Activated CD4-positive, alpha-beta memory T cell treated with anti-CD3 and anti-CD28 coated beads for 36 hours (primary cell): ENCODE measurements around the gene TNFSF13. TPM values are rescaled to one million over a fixed set of nuclear protein-coding genes. Genes with fewer than 3 reads are reported as not detected.
"Not testable (repeated sequence)": the region's sequence is repeated elsewhere in the genome, so short reads cannot be mapped to it uniquely, and the experiment has no call there.

ENCODE experiments used
- CTCF ChIA-PET: fragments of 350-600 bp; sonication (Branson Sonifier 250); formaldehyde crosslinking; loops from one replicate; lab custom pipeline; 2021; ENCODE audit warnings: antibody characterized with exemption, inconsistent platforms; lab: Charles Lee
- POLR2A ChIA-PET: fragments of 350-600 bp; sonication (Branson Sonifier 250); formaldehyde crosslinking; loops from one replicate; lab custom pipeline; 2021; ENCODE audit warnings: antibody characterized with exemption; lab: Charles Lee
- DNase-seq: peaks from one replicate; pipeline ENCODE4 v3.0.0-alpha.2; 2020
- H3K27ac Mint-ChIP-seq: one replicate; pipeline ENCODE4 v1.8.0; 2021; ENCODE audit warnings: mixed read lengths
- H3K27me3 Mint-ChIP-seq: one replicate; pipeline ENCODE4 v1.8.0; 2021; ENCODE audit warnings: mixed read lengths
- H3K36me3 Mint-ChIP-seq: one replicate; pipeline ENCODE4 v1.8.0; 2021; ENCODE audit warnings: mixed read lengths
- H3K4me1 Mint-ChIP-seq: one replicate; pipeline ENCODE4 v1.8.0; 2021; ENCODE audit warnings: low read depth, mixed read lengths
- H3K4me3 Mint-ChIP-seq: one replicate; pipeline ENCODE4 v1.8.0; 2021; ENCODE audit warnings: mild to moderate bottlenecking, mixed read lengths
- H3K9me3 Mint-ChIP-seq: one replicate; pipeline ENCODE4 v1.8.0; 2021; ENCODE audit warnings: mixed read lengths
- intact Hi-C: fragments of 100-400 bp; cut with micrococcal nuclease; formaldehyde crosslinking; loops from one replicate; pipeline ENCODE4 v1.15.1; 2023
- total RNA-seq, 2 experiments: library from RNA; stranded (reverse); gene quantifications; one replicate each; pipeline ENCODE4 v1.2.3, GENCODE V29; 2021

Gene TNFSF13
- total RNA-seq, 2 experiments from 2014 or later, result 0.71 to 0.94 TPM

DNA sequence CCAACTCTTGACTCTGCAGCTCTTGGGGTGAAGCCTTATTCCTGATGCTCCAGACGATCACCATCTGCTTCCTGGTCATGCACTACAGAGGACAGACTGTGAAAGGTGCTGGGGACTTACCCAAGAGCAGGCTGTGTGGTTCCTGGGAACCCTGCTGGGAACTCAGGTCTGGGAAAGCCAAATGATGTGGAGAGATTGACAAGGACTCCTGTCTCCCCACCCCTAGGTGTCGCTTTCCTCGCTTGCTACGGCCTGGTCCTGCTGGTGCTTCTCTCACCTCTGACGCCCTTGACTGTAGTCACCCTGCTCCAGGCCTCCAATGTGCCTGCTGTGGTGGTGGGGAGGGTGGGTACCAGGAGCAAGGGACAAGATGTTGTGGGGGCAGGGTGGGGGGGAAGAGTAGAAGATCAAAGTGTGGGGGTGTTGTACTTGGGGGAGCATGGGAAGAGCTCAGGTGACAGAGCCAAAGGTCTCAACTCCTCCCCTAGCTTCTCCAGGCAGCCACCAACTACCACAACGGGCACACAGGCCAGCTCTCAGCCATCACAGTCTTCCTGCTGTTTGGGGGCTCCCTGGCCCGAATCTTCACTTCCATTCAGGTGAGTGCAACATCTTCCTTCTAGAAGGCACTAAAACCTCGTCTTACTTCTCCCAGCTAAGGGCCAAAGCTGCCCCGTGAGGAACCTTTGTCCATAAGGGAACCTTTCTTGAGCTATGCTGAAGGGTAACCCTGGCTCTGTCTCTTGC, 28.3 kb downstream of the TNFSF13 start:
- intact Hi-C loops, result no loop called here
- Mint-ChIP-seq H3K27me3 (no peaks in the 10 kb centered on the region), H3K4me3 (no peak overlapping the region), H3K4me1 (peaks cover 27% of the 10 kb centered on the region), H3K36me3 (peaks cover 21% of the 10 kb centered on the region), H3K9me3 (no peaks in the 10 kb centered on the region), H3K27ac (no peak overlapping the region)
- ChIA-PET POLR2A (no interaction called here), CTCF (interaction anchor here (0.6 to 7.7 kb wide), 5 partner anchors 26 to 231 kb away, joined by 3 to 57 read pairs (median 5); partner anchors contain the start of genes SENP3, TNFSF13 and TP53)
- no peak for DNase-seq

DNA sequence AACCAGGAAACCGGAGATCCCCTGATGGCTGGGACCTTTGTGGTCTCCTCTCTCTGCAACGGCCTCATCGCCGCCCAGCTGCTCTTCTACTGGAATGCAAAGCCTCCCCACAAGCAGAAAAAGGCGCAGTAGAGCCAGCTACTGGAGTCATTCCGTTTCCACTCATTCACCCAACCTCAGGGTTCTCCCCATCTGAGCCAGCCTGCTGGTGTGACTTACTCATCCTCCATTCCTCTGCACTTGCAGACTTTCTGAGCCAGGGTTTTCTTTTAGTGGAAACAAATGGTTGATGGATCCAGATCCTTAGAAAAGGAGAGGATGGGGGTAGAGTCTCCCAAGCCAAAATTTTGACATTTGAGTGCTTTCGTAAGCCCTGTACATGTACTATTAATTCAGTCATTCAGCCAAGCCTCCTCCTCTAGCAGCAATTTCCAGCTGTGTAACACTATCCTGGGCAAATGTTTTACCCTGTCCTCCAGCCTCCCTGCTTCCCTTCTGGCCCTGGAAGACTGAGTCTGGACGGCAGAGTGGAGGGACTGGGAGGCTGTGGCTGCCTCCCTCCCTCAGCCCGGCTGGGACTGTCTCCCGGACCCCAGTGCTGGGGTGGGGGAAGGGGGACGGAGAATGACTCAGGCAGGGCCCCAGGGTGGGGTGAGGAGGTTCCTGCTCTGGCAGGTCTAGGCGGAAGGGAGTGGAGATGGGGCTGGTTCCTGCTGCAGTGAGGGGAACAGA, 29.0 kb downstream of the TNFSF13 start:
- H3K4me3 Mint-ChIP-seq, result no peak overlapping the region
- POLR2A ChIA-PET, result no interaction called here
- DNase-seq, result no peak
- intact Hi-C loops, result no loop called here
- peaks cover 20% of the 10 kb centered on the region for H3K4me1 Mint-ChIP-seq
- CTCF ChIA-PET, result interaction anchor here (1.3 to 7.7 kb wide), 3 partner anchors 27 to 232 kb away, joined by 5 to 57 read pairs (median 7); partner anchors contain the start of genes SENP3, TNFSF13 and TP53
- H3K9me3 Mint-ChIP-seq, result no peaks in the 10 kb centered on the region
- H3K27me3 Mint-ChIP-seq, result no peaks in the 10 kb centered on the region
- H3K36me3 Mint-ChIP-seq, result peaks cover 21% of the 10 kb centered on the region
- no peak overlapping the region for H3K27ac Mint-ChIP-seq

DNA sequence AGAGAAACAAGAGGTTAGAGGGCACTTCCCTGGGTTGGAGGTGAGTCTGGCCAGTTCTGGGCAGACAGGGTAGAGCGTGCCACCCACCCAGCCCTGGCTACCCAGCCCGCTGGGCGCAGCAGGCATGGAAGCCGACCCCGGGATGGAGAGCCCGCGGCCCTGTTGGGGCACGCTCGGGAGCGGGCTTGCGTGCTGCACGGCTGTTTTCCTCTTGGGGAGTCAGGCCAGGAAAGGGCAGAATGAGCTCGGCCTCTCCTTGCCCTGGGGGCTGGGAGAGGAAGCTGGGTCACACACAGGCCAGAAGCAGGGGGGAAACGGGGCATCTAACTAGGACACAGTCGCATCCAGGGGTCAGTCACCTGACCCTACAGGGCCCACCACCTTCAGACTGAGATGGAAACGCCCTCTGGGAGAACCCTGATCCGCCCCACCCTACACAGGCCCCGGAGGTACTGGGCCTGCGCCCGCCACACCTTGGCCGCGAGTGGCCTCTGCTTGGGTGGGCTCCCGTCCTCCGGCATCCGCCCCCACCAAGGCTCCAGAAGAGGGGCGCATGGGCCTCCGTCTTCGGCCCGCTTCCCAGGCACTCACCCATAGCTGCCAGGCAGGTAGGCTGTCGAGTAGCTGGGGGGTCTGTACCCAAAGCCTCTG, 30.1 kb downstream of the TNFSF13 start:
- Mint-ChIP-seq H3K4me1 (peaks cover 11% of the 10 kb centered on the region), H3K27ac (no peak overlapping the region), H3K36me3 (peaks cover 30% of the 10 kb centered on the region), H3K4me3 (no peak overlapping the region), H3K27me3 (no peaks in the 10 kb centered on the region), H3K9me3 (no peaks in the 10 kb centered on the region)
- intact Hi-C loops, result no loop called here
- no peak for DNase-seq
- CTCF ChIA-PET, result interaction anchor here (0.7 to 7.7 kb wide), 20 partner anchors 9 to 308 kb away, joined by 3 to 57 read pairs (median 6); partner anchors contain the start of genes CD68, FXR2, SAT2 and SENP3
- POLR2A ChIA-PET, result interaction anchor here (1.2 to 1.6 kb wide), 4 partner anchors 8 to 104 kb away, joined by 3 to 9 read pairs (median 4); no protein-coding TSS in a partner anchor

GRCh38 chr17:7589204-7589868, 30.8 kb downstream of the TNFSF13 start:
- CTCF ChIA-PET, result interaction anchor here (0.5 to 7.7 kb wide), 26 partner anchors 9 to 684 kb away, joined by 3 to 57 read pairs (median 5); partner anchors contain the start of genes CD68, FXR2, SAT2 and SENP3
- no peak overlapping the region for H3K27ac Mint-ChIP-seq
- peaks cover 35% of the 10 kb centered on the region for H3K36me3 Mint-ChIP-seq
- H3K27me3 Mint-ChIP-seq, result no peaks in the 10 kb centered on the region
- POLR2A ChIA-PET, result interaction anchor here (1.2 to 1.6 kb wide), 4 partner anchors 9 to 104 kb away, joined by 3 to 9 read pairs (median 4); no protein-coding TSS in a partner anchor
- DNase-seq, result peak; percentile 74
- intact Hi-C loops, result no loop called here
- H3K4me3 Mint-ChIP-seq, result no peak overlapping the region
- no peaks in the 10 kb centered on the region for H3K9me3 Mint-ChIP-seq
- H3K4me1 Mint-ChIP-seq, result peaks cover 10% of the 10 kb centered on the region

GRCh38 chr17:7589891-7590691, 31.5 kb downstream of the TNFSF13 start, which contains the start of gene SOX15:
Gene SOX15, minus strand, starts transcription at chr17:7590094. Its CDS starts 418 bp downstream, at chr17:7589676.
- intact Hi-C loops, result no loop called here
- CTCF ChIA-PET, result interaction anchor here (0.5 to 7.7 kb wide), 27 partner anchors 10 to 869 kb away, joined by 3 to 57 read pairs (median 5); partner anchors contain the start of genes CD68, FXR2, SAT2 and SENP3
- H3K4me1 Mint-ChIP-seq, result peaks cover 5% of the 10 kb centered on the region
- H3K36me3 Mint-ChIP-seq, result peaks cover 36% of the 10 kb centered on the region
- DNase-seq, result peak; percentile 11
- no peak within 1 kb of the TSS for H3K4me3 Mint-ChIP-seq
- no peaks in the 10 kb centered on the region for H3K9me3 Mint-ChIP-seq
- H3K27ac Mint-ChIP-seq, result no peak within 1 kb of the TSS
- no peaks in the 10 kb centered on the region for H3K27me3 Mint-ChIP-seq
- POLR2A ChIA-PET, result interaction anchor here (1.2 to 1.6 kb wide), 3 partner anchors 9 to 105 kb away, joined by 3 to 9 read pairs (median 4); no protein-coding TSS in a partner anchor

GRCh38 chr17:7590743-7591142, 32.2 kb downstream of the TNFSF13 start:
- intact Hi-C loops, result no loop called here

DNA sequence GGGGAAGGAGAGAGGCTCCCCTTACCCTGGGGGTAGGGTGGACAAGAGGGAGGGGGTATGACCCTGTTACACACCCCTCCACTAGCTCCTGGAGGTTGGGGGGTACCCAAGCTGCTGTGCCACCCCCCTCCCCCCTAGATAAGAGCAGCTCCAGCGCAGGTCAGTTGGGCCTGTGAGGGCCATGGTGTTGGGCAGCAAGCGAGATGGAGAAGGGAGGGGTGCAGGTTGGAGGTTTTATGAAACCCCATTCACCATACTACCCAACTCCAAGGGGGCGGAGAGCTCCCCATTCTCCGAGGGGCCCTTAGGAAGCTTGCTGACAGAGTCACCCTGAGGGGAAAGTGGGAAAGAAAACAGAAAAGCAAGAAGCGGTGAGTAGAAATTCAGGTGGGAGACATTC, 33.0 kb downstream of the TNFSF13 start:
- no peak for DNase-seq
- CTCF ChIA-PET, result no interaction called here
- Mint-ChIP-seq H3K4me1 (no peaks in the 10 kb centered on the region), H3K27me3 (no peaks in the 10 kb centered on the region), H3K9me3 (no peaks in the 10 kb centered on the region), H3K4me3 (no peak overlapping the region), H3K36me3 (peaks cover 48% of the 10 kb centered on the region), H3K27ac (no peak overlapping the region)
- intact Hi-C loops, result no loop called here
- POLR2A ChIA-PET, result no interaction called here

More at GRCh38 chr17:7590743-7591142, 32.2 kb downstream of the TNFSF13 start:
- ChIA-PET POLR2A (no interaction called here), CTCF (interaction anchor here (0.5 to 2.6 kb wide), 5 partner anchors 24 to 868 kb away, joined by 3 to 28 read pairs (median 14); partner anchors contain the start of gene FXR2)
- H3K4me1 Mint-ChIP-seq, result peaks cover 1% of the 10 kb centered on the region
- H3K9me3 Mint-ChIP-seq, result no peaks in the 10 kb centered on the region
- no peaks in the 10 kb centered on the region for H3K27me3 Mint-ChIP-seq
- DNase-seq, result no peak
- H3K27ac Mint-ChIP-seq, result no peak overlapping the region
- H3K36me3 Mint-ChIP-seq, result peaks cover 43% of the 10 kb centered on the region
- no peak overlapping the region for H3K4me3 Mint-ChIP-seq

DNA sequence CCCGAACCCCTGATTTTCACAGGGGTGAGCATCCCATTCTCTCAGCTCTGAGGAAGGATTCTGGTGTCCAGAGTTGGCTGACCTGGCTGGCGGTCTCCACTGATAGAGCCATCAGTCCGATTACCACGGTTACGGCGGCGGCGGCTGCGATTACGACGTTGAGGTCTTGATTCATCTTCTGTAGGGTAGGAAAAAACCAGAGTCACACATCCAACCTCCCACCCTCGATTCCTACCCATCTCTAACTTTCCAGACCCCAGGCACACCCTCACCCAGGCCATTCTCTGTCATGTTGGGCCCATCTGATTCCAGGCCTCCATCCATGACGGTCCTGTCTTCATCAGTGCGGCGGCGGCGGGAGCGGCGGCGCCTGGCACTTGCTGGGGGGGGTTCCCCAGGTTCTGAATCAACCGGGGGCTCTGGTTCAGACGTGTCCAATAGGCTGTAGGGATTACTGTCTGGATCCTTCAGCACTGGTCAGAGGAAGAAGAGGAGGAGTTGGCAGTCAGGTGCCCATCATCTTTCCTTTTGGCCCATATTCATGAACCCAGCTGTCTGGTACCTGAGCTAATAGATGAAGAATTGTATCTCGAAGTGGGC, 34.0 kb downstream of the TNFSF13 start:
- Mint-ChIP-seq H3K4me3 (no peak overlapping the region), H3K27ac (no peak overlapping the region), H3K9me3 (no peaks in the 10 kb centered on the region), H3K36me3 (peaks cover 50% of the 10 kb centered on the region), H3K27me3 (no peaks in the 10 kb centered on the region), H3K4me1 (no peaks in the 10 kb centered on the region)
- CTCF ChIA-PET, result no interaction called here
- DNase-seq, result no peak
- POLR2A ChIA-PET, result interaction anchor here (1.2 kb wide), 1 partner anchor 9 kb away, joined by 4 read pairs; the partner anchor contains the start of gene MPDU1
- intact Hi-C loops, result no loop called here

DNA sequence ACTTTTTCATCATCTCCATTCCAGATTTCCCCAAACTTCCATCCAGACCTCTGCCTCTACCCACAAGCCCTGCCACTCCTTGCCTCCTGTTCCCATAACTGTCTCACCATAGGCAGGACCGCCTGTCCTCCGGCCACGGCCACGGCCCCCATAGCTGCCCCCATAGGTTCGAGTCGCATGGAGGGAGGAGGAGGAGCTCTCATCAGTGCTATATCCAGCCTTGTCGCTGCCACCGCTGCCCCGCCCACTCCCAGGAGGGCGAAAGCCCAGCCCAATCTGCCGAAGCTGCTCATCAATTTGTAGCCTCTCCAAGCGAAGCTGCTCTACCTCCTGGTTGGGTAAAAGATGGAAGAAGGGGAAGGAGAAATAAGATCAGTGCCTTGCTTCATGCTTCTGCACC, 34.7 kb downstream of the TNFSF13 start:
- Mint-ChIP-seq H3K9me3 (no peaks in the 10 kb centered on the region), H3K27ac (no peak overlapping the region), H3K27me3 (no peaks in the 10 kb centered on the region), H3K36me3 (peaks cover 45% of the 10 kb centered on the region), H3K4me3 (no peak overlapping the region), H3K4me1 (no peaks in the 10 kb centered on the region)
- DNase-seq, result no peak
- ChIA-PET CTCF (interaction anchor here (0.9 kb wide), 1 partner anchor 78 kb away, joined by 3 read pairs; no protein-coding TSS in a partner anchor), POLR2A (interaction anchor here (1.2 kb wide), 1 partner anchor 10 kb away, joined by 4 read pairs; the partner anchor contains the start of gene MPDU1)
- intact Hi-C loops, result no loop called here

- H3K9me3 Mint-ChIP-seq, H3K27ac Mint-ChIP-seq, H3K4me1 Mint-ChIP-seq, intact Hi-C loops, CTCF ChIA-PET, DNase-seq, H3K4me3 Mint-ChIP-seq, POLR2A ChIA-PET, H3K27me3 Mint-ChIP-seq: not testable (repeated sequence)
- H3K36me3 Mint-ChIP-seq, result peaks cover 51% of the 10 kb centered on the region
Observed at GRCh38 chr17:7597561-7597960, 39.0 kb downstream of the TNFSF13 start.
